Stimulated activated CD4-positive, alpha-beta T cell treated with anti-CD3 and anti-CD28 coated beads, TNF-alpha, amount 100 ng/mL, for 48 hours (primary cell): Measurements from ENCODE around the gene TSPYL6.

Source experiments
- DNase-seq, 3 donors: peaks; one replicate each; pipeline ENCODE4 v3.0.0-alpha.2; 2020; ENCODE audit warnings: low read depth in 3 of 3

Gene TSPYL6

GRCh38 chr2:54258166-54258565, 2.1 kb upstream of the TSPYL6 start:
- DNase-seq, result no peak

GRCh38 chr2:54255230-54256090, 569 bp downstream of the TSPYL6 start:
- DNase-seq, result no peak

GRCh38 chr2:54254180-54254579, 1.8 kb downstream of the TSPYL6 start:
- no peak for DNase-seq

- no peak for DNase-seq
These were observed 6.4 kb downstream of the TSPYL6 start for GRCh38 chr2:54249629-54250028.

GRCh38 chr2:54247115-54247514, 8.9 kb downstream of the TSPYL6 start:
- no peak for DNase-seq

- no peak for DNase-seq
These were observed 15.2 kb downstream of the TSPYL6 start for GRCh38 chr2:54240515-54241469.

GRCh38 chr2:54239427-54239826, 16.6 kb downstream of the TSPYL6 start:
- no peak for DNase-seq

GRCh38 chr2:54237428-54237827, 18.6 kb downstream of the TSPYL6 start:
- no peak for DNase-seq

- DNase-seq, result no peak
These were observed 22.0 kb downstream of the TSPYL6 start for GRCh38 chr2:54233832-54234649.

- no peak for DNase-seq
These were observed 27.1 kb downstream of the TSPYL6 start for GRCh38 chr2:54228945-54229344.

- no peak for DNase-seq
These were observed 28.2 kb downstream of the TSPYL6 start for GRCh38 chr2:54227798-54228197.

- DNase-seq, result no peak
These were observed 29.8 kb downstream of the TSPYL6 start for GRCh38 chr2:54226260-54226659.

- DNase-seq, result no peak
These were observed 31.0 kb downstream of the TSPYL6 start for GRCh38 chr2:54224997-54225396.

- DNase-seq, result no peak
These were observed 42.9 kb downstream of the TSPYL6 start for GRCh38 chr2:54213082-54213481.

- no peak for DNase-seq
These were observed 43.6 kb downstream of the TSPYL6 start for GRCh38 chr2:54212456-54212855.

- no peak for DNase-seq
These were observed 46.6 kb downstream of the TSPYL6 start for GRCh38 chr2:54209379-54209778.

GRCh38 chr2:54208364-54209240, 47.4 kb downstream of the TSPYL6 start:
- no peak for DNase-seq

GRCh38 chr2:54207666-54208195, 48.3 kb downstream of the TSPYL6 start:
- DNase-seq, result no peak

GRCh38 chr2:54206596-54206995, 49.4 kb downstream of the TSPYL6 start:
- no peak for DNase-seq

- DNase-seq, result no peak
These were observed 51.6 kb downstream of the TSPYL6 start for GRCh38 chr2:54204476-54204875.
